Measurements from ENCODE around the gene ARHGAP42. TPM values are rescaled to one million over a fixed set of nuclear protein-coding genes. Genes with fewer than 3 reads are reported as not detected.

Gene ARHGAP42
- polyA plus RNA-seq, 3 donors: 0.13 TPM; not detected in 2

DNA sequence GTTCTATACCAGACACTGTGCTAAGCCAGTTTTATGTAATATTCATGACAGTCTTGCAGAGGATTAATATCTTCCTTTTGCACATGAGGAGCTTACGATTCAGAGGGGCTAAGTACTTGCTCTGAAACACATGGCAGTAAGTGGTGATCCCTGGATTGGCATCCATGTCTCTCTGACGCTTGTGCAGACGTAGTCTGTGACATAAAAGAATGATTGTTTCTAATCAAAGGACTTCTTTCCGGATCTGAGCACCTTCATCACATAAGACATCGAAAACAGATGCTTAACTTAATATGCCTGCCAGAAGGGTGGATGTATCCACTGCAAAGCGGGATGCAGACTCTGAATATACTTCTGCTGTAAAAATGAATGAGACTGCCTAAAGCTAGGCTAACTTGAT lies 74.8 kb downstream of the ARHGAP42 start:
- Histone ChIP-seq H2AFZ (ENCODE audit: insufficient read depth, low read depth, low read length, poor library complexity, severe bottlenecking) (no peak overlapping the region), H3K9ac (ENCODE audit: insufficient read depth, low read length, poor library complexity, severe bottlenecking) (no peak overlapping the region), H3K27ac (ENCODE audit: low read depth in 1 of 2, low read length in 2 of 2) (no peak overlapping the region), H3K36me3 (replicated peaks in 1 of 2; ENCODE audit: control insufficient read depth in 1 of 2, insufficient read depth in 2 of 2, low read length in 2 of 2) (no peaks in the 10 kb centered on the region), H3K4me2 (replicated peaks; ENCODE audit: extremely low read depth, low read length, poor library complexity, severe bottlenecking) (no peak overlapping the region), H3K4me3 (replicated peaks in 1 of 3; ENCODE audit: low read depth in 2 of 3, low read length in 3 of 3) (no peak overlapping the region), H3K9me3 (replicated peaks in 1 of 2; ENCODE audit: control insufficient read depth in 1 of 2, insufficient read depth in 1 of 2, low read length in 2 of 2) (no peaks in the 10 kb centered on the region), H3K79me2 (ENCODE audit: insufficient read depth, low read length) (no peaks in the 10 kb centered on the region), H3K4me1 (ENCODE audit: control insufficient read depth in 1 of 2, insufficient read depth in 2 of 2, low read length in 2 of 2) (no peaks in the 10 kb centered on the region), H3K27me3 (ENCODE audit: control insufficient read depth in 2 of 2, insufficient read depth in 2 of 2, low read length in 2 of 2) (no peaks in the 10 kb centered on the region), H4K20me1 (ENCODE audit: insufficient read depth, low read length) (no peaks in the 10 kb centered on the region)
- intact Hi-C loops (cut with micrococcal nuclease): no loop called here
- Mint-ChIP-seq H3K4me3 (no peak overlapping the region), H3K36me3 (no peaks in the 10 kb centered on the region), H3K27ac (no peak overlapping the region), H3K4me1 (peaks cover 2% of the 10 kb centered on the region), H3K9me3 (peaks cover 0 to 3% (median 0%) of the 10 kb centered on the region in 7 donors), H3K27me3 (ENCODE audit: low read depth in 3 of 3) (peaks cover 0 to 2% (median 0%) of the 10 kb centered on the region in 3 donors)
- TF ChIP-seq, protein P1, sequence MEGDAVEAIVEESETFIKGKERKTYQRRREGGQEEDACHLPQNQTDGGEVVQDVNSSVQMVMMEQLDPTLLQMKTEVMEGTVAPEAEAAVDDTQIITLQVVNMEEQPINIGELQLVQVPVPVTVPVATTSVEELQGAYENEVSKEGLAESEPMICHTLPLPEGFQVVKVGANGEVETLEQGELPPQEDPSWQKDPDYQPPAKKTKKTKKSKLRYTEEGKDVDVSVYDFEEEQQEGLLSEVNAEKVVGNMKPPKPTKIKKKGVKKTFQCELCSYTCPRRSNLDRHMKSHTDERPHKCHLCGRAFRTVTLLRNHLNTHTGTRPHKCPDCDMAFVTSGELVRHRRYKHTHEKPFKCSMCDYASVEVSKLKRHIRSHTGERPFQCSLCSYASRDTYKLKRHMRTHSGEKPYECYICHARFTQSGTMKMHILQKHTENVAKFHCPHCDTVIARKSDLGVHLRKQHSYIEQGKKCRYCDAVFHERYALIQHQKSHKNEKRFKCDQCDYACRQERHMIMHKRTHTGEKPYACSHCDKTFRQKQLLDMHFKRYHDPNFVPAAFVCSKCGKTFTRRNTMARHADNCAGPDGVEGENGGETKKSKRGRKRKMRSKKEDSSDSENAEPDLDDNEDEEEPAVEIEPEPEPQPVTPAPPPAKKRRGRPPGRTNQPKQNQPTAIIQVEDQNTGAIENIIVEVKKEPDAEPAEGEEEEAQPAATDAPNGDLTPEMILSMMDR (IDR thresholded peaks at IDR 0.05): no peak
- 90% methylated on average over 4 of the region's 6 CpGs for WGBS (ENCODE audit: insufficient coverage)
- DNase-seq: no peak

DNA sequence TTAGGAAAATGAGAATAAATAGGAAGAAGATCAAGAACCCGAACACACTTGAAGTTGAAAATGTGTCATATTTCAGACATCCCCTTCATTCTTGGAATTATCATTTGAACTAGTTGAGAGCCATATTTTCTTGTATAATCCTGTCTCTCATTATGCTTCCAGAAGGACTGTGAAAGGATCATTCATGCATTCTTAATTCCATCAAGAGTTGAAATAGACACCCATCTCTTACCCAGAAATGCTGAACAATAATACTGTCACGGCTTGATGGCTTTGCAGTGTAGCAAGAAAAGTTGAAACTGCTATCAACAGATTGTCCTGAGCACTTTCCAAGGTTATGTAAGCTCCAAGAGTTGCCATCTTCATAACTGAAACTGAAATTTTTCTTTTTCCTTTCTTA lies 79.7 kb downstream of the ARHGAP42 start:
- no peak for DNase-seq
- no peaks in the 10 kb centered on the region for H3K79me2 ChIP-seq (ENCODE audit: insufficient read depth, low read length)
- no peaks in the 10 kb centered on the region for H3K9me3 ChIP-seq (replicated peaks in 1 of 2; ENCODE audit: control insufficient read depth in 1 of 2, insufficient read depth in 1 of 2, low read length in 2 of 2)
- no peak overlapping the region for H3K9ac ChIP-seq (ENCODE audit: insufficient read depth, low read length, poor library complexity, severe bottlenecking)
- no peak overlapping the region for H3K4me3 ChIP-seq (replicated peaks in 1 of 3; ENCODE audit: low read depth in 2 of 3, low read length in 3 of 3)
- no peaks in the 10 kb centered on the region for H3K27me3 ChIP-seq (ENCODE audit: control insufficient read depth in 2 of 2, insufficient read depth in 2 of 2, low read length in 2 of 2)
- peaks cover 0 to 2% (median 0%) of the 10 kb centered on the region in 3 donors for H3K27me3 Mint-ChIP-seq (ENCODE audit: low read depth in 3 of 3)
- no peaks in the 10 kb centered on the region for H4K20me1 ChIP-seq (ENCODE audit: insufficient read depth, low read length)
- no peaks in the 10 kb centered on the region for H3K4me1 ChIP-seq (ENCODE audit: control insufficient read depth in 1 of 2, insufficient read depth in 2 of 2, low read length in 2 of 2)
- H3K4me3 Mint-ChIP-seq: no peak overlapping the region
- H3K36me3 ChIP-seq (replicated peaks in 1 of 2; ENCODE audit: control insufficient read depth in 1 of 2, insufficient read depth in 2 of 2, low read length in 2 of 2): no peaks in the 10 kb centered on the region
- H3K36me3 Mint-ChIP-seq: no peaks in the 10 kb centered on the region
- intact Hi-C loops (cut with micrococcal nuclease): no loop called here
- peaks cover 2% of the 10 kb centered on the region for H3K4me1 Mint-ChIP-seq
- TF ChIP-seq, protein P1 (IDR thresholded peaks at IDR 0.05): no peak
- no peak overlapping the region for H2AFZ ChIP-seq (ENCODE audit: insufficient read depth, low read depth, low read length, poor library complexity, severe bottlenecking)
- no peak overlapping the region for H3K27ac Mint-ChIP-seq
- no CpG with 5 or more reads among the region's 2 CpGs for WGBS (ENCODE audit: insufficient coverage)
- H3K27ac ChIP-seq (ENCODE audit: low read depth in 1 of 2, low read length in 2 of 2): no peak overlapping the region
- H3K4me2 ChIP-seq (replicated peaks; ENCODE audit: extremely low read depth, low read length, poor library complexity, severe bottlenecking): no peak overlapping the region
- H3K9me3 Mint-ChIP-seq: peaks cover 0 to 4% (median 0%) of the 10 kb centered on the region in 7 donors

All from CD14-positive monocyte (primary cell).